Measurements from ENCODE around the gene DXO. TPM values are rescaled to one million over a fixed set of nuclear protein-coding genes. Genes with fewer than 3 reads are reported as not detected.
A peak's percentile ranks its signal among the peaks of the same experiment; 100 is the strongest.

DXO gene
- total and polyA plus RNA-seq, 2 of the 13 experiments (the other 11 are each of a cell fraction or from before 2014, with no cell fraction given) = 18.6 to 26.2 TPM

DNA sequence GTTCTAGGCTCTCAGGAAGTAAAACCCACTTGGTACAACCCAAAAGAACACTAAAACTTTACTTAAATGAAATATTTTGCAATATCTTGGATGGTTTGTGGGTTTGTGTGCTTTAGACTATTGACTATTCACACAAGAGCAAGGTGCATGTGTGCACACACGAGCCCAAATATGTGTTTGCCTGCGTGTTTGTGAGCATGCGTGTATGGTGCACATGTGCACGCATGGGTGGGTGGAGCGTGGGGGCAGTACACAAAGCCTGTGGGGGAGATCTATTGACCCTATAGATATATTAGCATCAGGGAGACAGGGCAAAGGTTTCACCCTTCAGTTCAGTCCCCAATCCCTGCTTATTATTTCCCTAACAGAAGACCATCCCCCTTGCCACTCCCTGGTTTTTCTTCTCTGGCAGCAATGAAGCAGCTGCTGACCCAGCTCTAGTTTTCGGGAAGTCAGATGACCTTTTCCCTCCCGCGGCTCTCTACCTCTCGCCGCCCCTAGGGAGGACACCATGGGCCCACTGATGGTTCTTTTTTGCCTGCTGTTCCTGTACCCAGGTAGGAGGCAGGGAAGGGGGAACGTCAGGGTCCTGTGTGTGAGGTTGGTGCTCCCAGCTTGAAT, 44.6 kb downstream of the DXO start, which contains the start of gene C2 (continued):
- TF ChIP-seq, protein P1, sequence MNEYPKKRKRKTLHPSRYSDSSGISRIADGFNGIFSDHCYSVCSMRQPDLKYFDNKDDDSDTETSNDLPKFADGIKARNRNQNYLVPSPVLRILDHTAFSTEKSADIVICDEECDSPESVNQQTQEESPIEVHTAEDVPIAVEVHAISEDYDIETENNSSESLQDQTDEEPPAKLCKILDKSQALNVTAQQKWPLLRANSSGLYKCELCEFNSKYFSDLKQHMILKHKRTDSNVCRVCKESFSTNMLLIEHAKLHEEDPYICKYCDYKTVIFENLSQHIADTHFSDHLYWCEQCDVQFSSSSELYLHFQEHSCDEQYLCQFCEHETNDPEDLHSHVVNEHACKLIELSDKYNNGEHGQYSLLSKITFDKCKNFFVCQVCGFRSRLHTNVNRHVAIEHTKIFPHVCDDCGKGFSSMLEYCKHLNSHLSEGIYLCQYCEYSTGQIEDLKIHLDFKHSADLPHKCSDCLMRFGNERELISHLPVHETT (CRISPR knock-in tag; conservative IDR thresholded peaks at IDR 0.05) = 0 out of 2 replicates have a peak, but pooled peaks have one; percentile 39
- TF ChIP-seq ZMAT3 (CRISPR knock-in tag; conservative IDR thresholded peaks at IDR 0.05) (no peak), ZNF557 (CRISPR knock-in tag; IDR thresholded peaks at IDR 0.05) (no peak), MAF1 (CRISPR knock-in tag; IDR thresholded peaks at IDR 0.05; ENCODE audit: borderline replicate concordance) (no peak), MED1 (CRISPR knock-in tag; IDR thresholded peaks at IDR 0.05) (peak; percentile 96), RFXANK (CRISPR knock-in tag; IDR thresholded peaks at IDR 0.05) (peak; percentile 89), MAZ (IDR thresholded peaks at IDR 0.05; ENCODE audit: borderline replicate concordance, low read depth, low read length) (peak; percentile 82; the same call in 1 of the 2 replicates), MAZ (CRISPR knock-in tag; IDR thresholded peaks at IDR 0.05; ENCODE audit: low read depth) (peak; percentile 90; the same call in 1 of the 2 replicates), RXRB (CRISPR knock-in tag; IDR thresholded peaks at IDR 0.05; ENCODE audit: borderline replicate concordance) (peak; percentile 85), ZNF207 (IDR thresholded peaks at IDR 0.05; ENCODE audit: borderline replicate concordance) (no peak), ZFP36L2 (CRISPR knock-in tag; IDR thresholded peaks at IDR 0.05) (no peak), RBAK (CRISPR knock-in tag; IDR thresholded peaks at IDR 0.05) (no peak), MBNL3 (CRISPR knock-in tag; conservative IDR thresholded peaks at IDR 0.05) (peak; percentile 72; the same call in 1 of the 2 replicates), BRD4 (CRISPR knock-in tag; IDR thresholded peaks at IDR 0.05) (no peak; the same call in 1 of the 2 replicates), HNF4A (CRISPR knock-in tag; IDR thresholded peaks at IDR 0.05) (peak; percentile 98), SKI (IDR thresholded peaks at IDR 0.05; ENCODE audit: partially characterized antibody) (peak; percentile 72)
- TF ChIP-seq, protein P2, sequence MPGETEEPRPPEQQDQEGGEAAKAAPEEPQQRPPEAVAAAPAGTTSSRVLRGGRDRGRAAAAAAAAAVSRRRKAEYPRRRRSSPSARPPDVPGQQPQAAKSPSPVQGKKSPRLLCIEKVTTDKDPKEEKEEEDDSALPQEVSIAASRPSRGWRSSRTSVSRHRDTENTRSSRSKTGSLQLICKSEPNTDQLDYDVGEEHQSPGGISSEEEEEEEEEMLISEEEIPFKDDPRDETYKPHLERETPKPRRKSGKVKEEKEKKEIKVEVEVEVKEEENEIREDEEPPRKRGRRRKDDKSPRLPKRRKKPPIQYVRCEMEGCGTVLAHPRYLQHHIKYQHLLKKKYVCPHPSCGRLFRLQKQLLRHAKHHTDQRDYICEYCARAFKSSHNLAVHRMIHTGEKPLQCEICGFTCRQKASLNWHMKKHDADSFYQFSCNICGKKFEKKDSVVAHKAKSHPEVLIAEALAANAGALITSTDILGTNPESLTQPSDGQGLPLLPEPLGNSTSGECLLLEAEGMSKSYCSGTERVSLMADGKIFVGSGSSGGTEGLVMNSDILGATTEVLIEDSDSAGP (CRISPR knock-in tag; IDR thresholded peaks at IDR 0.05; ENCODE audit: borderline replicate concordance) = peak; percentile 73; the same call in 1 of the 2 replicates
- TF ChIP-seq, protein P3, sequence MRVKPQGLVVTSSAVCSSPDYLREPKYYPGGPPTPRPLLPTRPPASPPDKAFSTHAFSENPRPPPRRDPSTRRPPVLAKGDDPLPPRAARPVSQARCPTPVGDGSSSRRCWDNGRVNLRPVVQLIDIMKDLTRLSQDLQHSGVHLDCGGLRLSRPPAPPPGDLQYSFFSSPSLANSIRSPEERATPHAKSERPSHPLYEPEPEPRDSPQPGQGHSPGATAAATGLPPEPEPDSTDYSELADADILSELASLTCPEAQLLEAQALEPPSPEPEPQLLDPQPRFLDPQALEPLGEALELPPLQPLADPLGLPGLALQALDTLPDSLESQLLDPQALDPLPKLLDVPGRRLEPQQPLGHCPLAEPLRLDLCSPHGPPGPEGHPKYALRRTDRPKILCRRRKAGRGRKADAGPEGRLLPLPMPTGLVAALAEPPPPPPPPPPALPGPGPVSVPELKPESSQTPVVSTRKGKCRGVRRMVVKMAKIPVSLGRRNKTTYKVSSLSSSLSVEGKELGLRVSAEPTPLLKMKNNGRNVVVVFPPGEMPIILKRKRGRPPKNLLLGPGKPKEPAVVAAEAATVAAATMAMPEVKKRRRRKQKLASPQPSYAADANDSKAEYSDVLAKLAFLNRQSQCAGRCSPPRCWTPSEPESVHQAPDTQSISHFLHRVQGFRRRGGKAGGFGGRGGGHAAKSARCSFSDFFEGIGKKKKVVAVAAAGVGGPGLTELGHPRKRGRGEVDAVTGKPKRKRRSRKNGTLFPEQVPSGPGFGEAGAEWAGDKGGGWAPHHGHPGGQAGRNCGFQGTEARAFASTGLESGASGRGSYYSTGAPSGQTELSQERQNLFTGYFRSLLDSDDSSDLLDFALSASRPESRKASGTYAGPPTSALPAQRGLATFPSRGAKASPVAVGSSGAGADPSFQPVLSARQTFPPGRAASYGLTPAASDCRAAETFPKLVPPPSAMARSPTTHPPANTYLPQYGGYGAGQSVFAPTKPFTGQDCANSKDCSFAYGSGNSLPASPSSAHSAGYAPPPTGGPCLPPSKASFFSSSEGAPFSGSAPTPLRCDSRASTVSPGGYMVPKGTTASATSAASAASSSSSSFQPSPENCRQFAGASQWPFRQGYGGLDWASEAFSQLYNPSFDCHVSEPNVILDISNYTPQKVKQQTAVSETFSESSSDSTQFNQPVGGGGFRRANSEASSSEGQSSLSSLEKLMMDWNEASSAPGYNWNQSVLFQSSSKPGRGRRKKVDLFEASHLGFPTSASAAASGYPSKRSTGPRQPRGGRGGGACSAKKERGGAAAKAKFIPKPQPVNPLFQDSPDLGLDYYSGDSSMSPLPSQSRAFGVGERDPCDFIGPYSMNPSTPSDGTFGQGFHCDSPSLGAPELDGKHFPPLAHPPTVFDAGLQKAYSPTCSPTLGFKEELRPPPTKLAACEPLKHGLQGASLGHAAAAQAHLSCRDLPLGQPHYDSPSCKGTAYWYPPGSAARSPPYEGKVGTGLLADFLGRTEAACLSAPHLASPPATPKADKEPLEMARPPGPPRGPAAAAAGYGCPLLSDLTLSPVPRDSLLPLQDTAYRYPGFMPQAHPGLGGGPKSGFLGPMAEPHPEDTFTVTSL (CRISPR knock-in tag; IDR thresholded peaks at IDR 0.05; ENCODE audit: borderline replicate concordance) = peak; percentile 44; the same call in 1 of the 2 replicates
- TF ChIP-seq, protein P4, sequence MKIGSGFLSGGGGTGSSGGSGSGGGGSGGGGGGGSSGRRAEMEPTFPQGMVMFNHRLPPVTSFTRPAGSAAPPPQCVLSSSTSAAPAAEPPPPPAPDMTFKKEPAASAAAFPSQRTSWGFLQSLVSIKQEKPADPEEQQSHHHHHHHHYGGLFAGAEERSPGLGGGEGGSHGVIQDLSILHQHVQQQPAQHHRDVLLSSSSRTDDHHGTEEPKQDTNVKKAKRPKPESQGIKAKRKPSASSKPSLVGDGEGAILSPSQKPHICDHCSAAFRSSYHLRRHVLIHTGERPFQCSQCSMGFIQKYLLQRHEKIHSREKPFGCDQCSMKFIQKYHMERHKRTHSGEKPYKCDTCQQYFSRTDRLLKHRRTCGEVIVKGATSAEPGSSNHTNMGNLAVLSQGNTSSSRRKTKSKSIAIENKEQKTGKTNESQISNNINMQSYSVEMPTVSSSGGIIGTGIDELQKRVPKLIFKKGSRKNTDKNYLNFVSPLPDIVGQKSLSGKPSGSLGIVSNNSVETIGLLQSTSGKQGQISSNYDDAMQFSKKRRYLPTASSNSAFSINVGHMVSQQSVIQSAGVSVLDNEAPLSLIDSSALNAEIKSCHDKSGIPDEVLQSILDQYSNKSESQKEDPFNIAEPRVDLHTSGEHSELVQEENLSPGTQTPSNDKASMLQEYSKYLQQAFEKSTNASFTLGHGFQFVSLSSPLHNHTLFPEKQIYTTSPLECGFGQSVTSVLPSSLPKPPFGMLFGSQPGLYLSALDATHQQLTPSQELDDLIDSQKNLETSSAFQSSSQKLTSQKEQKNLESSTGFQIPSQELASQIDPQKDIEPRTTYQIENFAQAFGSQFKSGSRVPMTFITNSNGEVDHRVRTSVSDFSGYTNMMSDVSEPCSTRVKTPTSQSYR (CRISPR knock-in tag; IDR thresholded peaks at IDR 0.05; ENCODE audit: borderline replicate concordance) = peak; percentile 91

Measured in HepG2 (cell line).